B cell (primary cell): ENCODE data around the gene ARHGAP30.

ENCODE experiments used
- EZH2 ChIP-seq: IDR thresholded peaks from 2 replicates; pipeline ENCODE4 v1.6.1; 2012; ENCODE audit warnings: borderline replicate concordance, low read depth, mild to moderate bottlenecking, moderate library complexity, low read length; ENCODE audit not compliant: insufficient read depth, poor library complexity, severe bottlenecking
- TF ChIP-seq, protein P1 (sequence below): fragments of 200-600 bp; IDR thresholded peaks from one replicate; pipeline ENCODE4 v1.8.0; 2022; ENCODE audit warnings: antibody characterized with exemption, mild to moderate bottlenecking

DNA sequence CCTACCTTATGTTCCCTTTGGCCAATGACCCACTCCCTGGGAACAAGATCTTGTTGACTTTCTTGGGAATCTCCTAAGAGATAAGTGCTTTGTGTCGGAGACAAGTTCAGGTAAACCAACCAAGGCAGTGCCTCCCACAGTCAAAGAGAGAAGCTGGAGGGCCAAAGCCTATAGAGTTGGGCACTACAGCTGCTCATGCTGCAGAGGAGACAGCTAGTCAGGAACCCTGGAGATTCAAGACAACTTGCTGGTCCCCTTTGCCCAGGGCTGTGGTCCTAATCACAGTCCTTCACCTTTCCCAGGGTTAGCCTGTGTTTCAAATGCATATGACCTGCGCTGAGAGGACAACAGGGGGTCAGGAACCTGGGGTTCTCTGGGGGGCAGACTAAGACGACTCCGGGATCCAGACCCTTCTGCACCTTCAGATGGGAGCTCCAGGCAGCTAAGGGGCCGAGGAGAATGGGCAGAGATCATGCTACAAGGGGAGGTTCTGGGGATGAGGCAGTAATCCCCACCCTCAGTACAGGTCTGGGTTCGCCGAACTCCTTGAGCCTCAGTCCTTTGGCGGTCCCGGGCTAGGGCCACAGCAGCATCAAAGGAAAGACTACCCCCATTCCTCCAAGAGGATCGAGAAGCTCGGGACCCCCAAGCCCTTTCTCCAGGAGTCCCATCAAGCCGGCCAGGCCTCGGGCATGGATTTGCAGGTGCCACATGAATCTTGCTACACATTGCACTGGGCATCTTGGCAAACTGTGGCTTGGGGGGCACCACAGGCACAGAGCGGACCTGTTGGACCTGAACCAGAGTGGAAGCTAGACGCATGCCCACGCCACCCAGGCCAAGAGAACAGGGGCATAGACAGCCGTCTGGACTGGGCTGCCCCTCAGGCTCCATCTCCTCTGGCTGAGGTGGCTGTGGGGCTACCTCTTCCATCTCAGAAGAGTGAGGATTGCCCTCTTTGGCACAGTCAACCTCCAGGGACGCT lies 22.0 kb downstream of the ARHGAP30 start:
- TF ChIP-seq, protein P1, sequence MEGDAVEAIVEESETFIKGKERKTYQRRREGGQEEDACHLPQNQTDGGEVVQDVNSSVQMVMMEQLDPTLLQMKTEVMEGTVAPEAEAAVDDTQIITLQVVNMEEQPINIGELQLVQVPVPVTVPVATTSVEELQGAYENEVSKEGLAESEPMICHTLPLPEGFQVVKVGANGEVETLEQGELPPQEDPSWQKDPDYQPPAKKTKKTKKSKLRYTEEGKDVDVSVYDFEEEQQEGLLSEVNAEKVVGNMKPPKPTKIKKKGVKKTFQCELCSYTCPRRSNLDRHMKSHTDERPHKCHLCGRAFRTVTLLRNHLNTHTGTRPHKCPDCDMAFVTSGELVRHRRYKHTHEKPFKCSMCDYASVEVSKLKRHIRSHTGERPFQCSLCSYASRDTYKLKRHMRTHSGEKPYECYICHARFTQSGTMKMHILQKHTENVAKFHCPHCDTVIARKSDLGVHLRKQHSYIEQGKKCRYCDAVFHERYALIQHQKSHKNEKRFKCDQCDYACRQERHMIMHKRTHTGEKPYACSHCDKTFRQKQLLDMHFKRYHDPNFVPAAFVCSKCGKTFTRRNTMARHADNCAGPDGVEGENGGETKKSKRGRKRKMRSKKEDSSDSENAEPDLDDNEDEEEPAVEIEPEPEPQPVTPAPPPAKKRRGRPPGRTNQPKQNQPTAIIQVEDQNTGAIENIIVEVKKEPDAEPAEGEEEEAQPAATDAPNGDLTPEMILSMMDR, result no peak
- TF ChIP-seq EZH2, result no peak
